Gastrocnemius medialis (tissue), 4 donors: Measurements from ENCODE around the gene LANCL2. TPM values are rescaled to one million over a fixed set of nuclear protein-coding genes. Genes with fewer than 3 reads are reported as not detected.

Experiments used
- ATAC-seq, 2 donors: fragments of 150-250 bp; one replicate each; pipeline ENCODE4 v1.9.1; 2016
- DNase-seq, 2 donors: peaks; one replicate each; pipeline ENCODE4 v3.0.0-alpha.2; 2019
- H3K27ac ChIP-seq, 4 donors: fragments of 200-600 bp; sonication (generic); 1 replicate in 1 of 4; 2 replicates in 3 of 4; pipeline ENCODE4 v1.5.1; 2016 to 2018; ENCODE audit warnings: mild to moderate bottlenecking in 2 of 4, moderate library complexity in 1 of 4
- H3K27me3 ChIP-seq, 3 donors: fragments of 200-600 bp; sonication (generic) in 2 of 3; 1 replicate in 1 of 3; 2 replicates in 2 of 3; pipeline versions ENCODE4 v1.5.1 to v1.6.0; 2016 to 2019; ENCODE audit warnings: mild to moderate bottlenecking in 1 of 3, moderate library complexity in 1 of 3
- H3K36me3 ChIP-seq, 2 donors: fragments of 200-600 bp; sonication (generic) in 1 of 2; one replicate each; pipeline ENCODE4 v1.5.1; 2017 to 2018
- H3K4me1 ChIP-seq, 2 donors: fragments of 200-600 bp; sonication (generic) in 1 of 2; one replicate each; pipeline ENCODE4 v1.5.1; 2016 to 2017; ENCODE audit warnings: mild to moderate bottlenecking in 2 of 2
- H3K4me3 ChIP-seq, 4 donors: fragments of 200-600 bp; sonication (generic) in 3 of 4; 1 replicate in 1 of 4; 2 replicates in 3 of 4; pipeline ENCODE4 v1.5.1; 2016 to 2019; ENCODE audit warnings: mild to moderate bottlenecking in 2 of 4
- H3K9me3 ChIP-seq, 3 donors: fragments of 200-600 bp; sonication (generic) in 2 of 3; 1 replicate in 1 of 3; 2 replicates in 2 of 3; pipeline ENCODE4 v1.5.1; 2016 to 2019
- CTCF ChIP-seq, 5 experiments: fragments of 450-650 bp in 3 of 5; fragments of 200-600 bp in 2 of 5; sonication (generic) in 2 of 5; IDR thresholded peaks in 4 of 5; conservative IDR thresholded peaks in 1 of 5; 1 replicate in 4 of 5; 2 replicates in 1 of 5; pipeline ENCODE4 v1.5.1; 2016 to 2019; ENCODE audit warnings: antibody characterized with exemption in 5 of 5, mild to moderate bottlenecking in 3 of 5, moderate library complexity in 3 of 5
- POLR2A ChIP-seq, 2 donors: fragments of 450-650 bp; IDR thresholded peaks; one replicate each; pipeline ENCODE4 v1.6.1; 2017; ENCODE audit warnings: antibody characterized with exemption in 2 of 2, mild to moderate bottlenecking in 2 of 2, moderate library complexity in 2 of 2
- in situ Hi-C, 4 donors: fragments of 200-750 bp; cut with MboI; loops; one replicate each; pipeline versions ENCODE4 v1.15.0 to v1.8.0; 2017; ENCODE audit warnings: low sequenced_read_pairs in 4 of 4
- intact Hi-C: fragments of 100-400 bp; cut with DNase I; formaldehyde crosslinking; loops from one replicate; pipeline ENCODE4 v1.15.1; 2023; ENCODE audit warnings: low total_unique reads
- total RNA-seq, 4 donors: library from RNA; depleted of rRNA; stranded (reverse); fragments of >200 nt; gene quantifications; one replicate each; pipeline versions ENCODE4 v1.1.0 to v1.2.3, GENCODE V29; 2016

LANCL2 gene
- total RNA-seq, 4 donors from 2014 or later, result 5.1 to 13.0 (median 7.4) TPM

GRCh38 chr7:55438085-55438756 is 73.1 kb downstream of the LANCL2 start:
- in situ Hi-C loops, result loop anchor here in 2 of 4 donors (5.0 to 25.0 kb wide), 2 partner anchors 149 to 159 kb away; no protein-coding TSS in a partner anchor
- no peaks in the 10 kb centered on the region for H3K36me3 ChIP-seq
- peaks cover 16 to 22% of the 10 kb centered on the region in 2 donors for H3K4me1 ChIP-seq
- intact Hi-C loops, result loop anchor here (5.0 kb wide), 1 partner anchor 159 kb away; no protein-coding TSS in a partner anchor
- H3K4me3 ChIP-seq, result no peak overlapping the region
- no peaks in the 10 kb centered on the region for H3K9me3 ChIP-seq
- H3K27ac ChIP-seq, result no peak overlapping the region
- H3K27me3 ChIP-seq, result no peaks in the 10 kb centered on the region
- TF ChIP-seq POLR2A (IDR thresholded peaks at IDR 0.05), result no peak
- no peak for ATAC-seq
- no peak for DNase-seq

GRCh38 chr7:55438757-55439525 is 73.8 kb downstream of the LANCL2 start:
- no peak overlapping the region for H3K4me3 ChIP-seq
- intact Hi-C loops (loop anchor here (5.0 kb wide), 1 partner anchor 158 kb away; no protein-coding TSS in a partner anchor), in situ Hi-C loops (loop anchor here in 2 of 4 donors (5.0 to 25.0 kb wide), 2 partner anchors 148 to 158 kb away; no protein-coding TSS in a partner anchor)
- H3K27ac ChIP-seq, result no peak overlapping the region
- peaks cover 16 to 22% of the 10 kb centered on the region in 2 donors for H3K4me1 ChIP-seq
- ATAC-seq (peak; percentile 51 to 59), DNase-seq (peak; percentile 34 to 71)
- no peaks in the 10 kb centered on the region for H3K36me3 ChIP-seq
- no peaks in the 10 kb centered on the region for H3K9me3 ChIP-seq
- TF ChIP-seq POLR2A (IDR thresholded peaks at IDR 0.05), result no peak
- TF ChIP-seq CTCF (IDR thresholded peaks at IDR 0.05 in 4 of 5, conservative IDR thresholded peaks at IDR 0.05 in 1 of 5), result no peak
- H3K27me3 ChIP-seq, result no peaks in the 10 kb centered on the region

- ATAC-seq (peak; percentile 47 to 49), DNase-seq (peak in 1 of 2 donors; percentile 28)
- peaks cover 16 to 22% of the 10 kb centered on the region in 2 donors for H3K4me1 ChIP-seq
- H3K36me3 ChIP-seq, result no peaks in the 10 kb centered on the region
- in situ Hi-C loops (loop anchor here in 2 of 4 donors (5.0 to 25.0 kb wide), 2 partner anchors 148 to 158 kb away; no protein-coding TSS in a partner anchor), intact Hi-C loops (loop anchor here (5.0 kb wide), 1 partner anchor 158 kb away; no protein-coding TSS in a partner anchor)
- no peaks in the 10 kb centered on the region for H3K9me3 ChIP-seq
- no peak overlapping the region for H3K27ac ChIP-seq
- TF ChIP-seq POLR2A (IDR thresholded peaks at IDR 0.05) (no peak), CTCF (IDR thresholded peaks at IDR 0.05 in 4 of 5, conservative IDR thresholded peaks at IDR 0.05 in 1 of 5) (no peak)
- no peaks in the 10 kb centered on the region for H3K27me3 ChIP-seq
- peak overlapping the region in 1 of 4 donors; percentile 16 for H3K4me3 ChIP-seq
Observed at GRCh38 chr7:55439627-55440026, 74.5 kb downstream of the LANCL2 start.

GRCh38 chr7:55440040-55440690 is 75.0 kb downstream of the LANCL2 start:
- peak; percentile 13 to 41 for ATAC-seq
- no peaks in the 10 kb centered on the region for H3K27me3 ChIP-seq
- no peaks in the 10 kb centered on the region for H3K36me3 ChIP-seq
- H3K4me1 ChIP-seq, result peaks cover 16 to 22% of the 10 kb centered on the region in 2 donors
- no peak overlapping the region for H3K4me3 ChIP-seq
- in situ Hi-C loops (loop anchor here in 1 of 4 donors (25.0 kb wide), 1 partner anchor 147 kb away; no protein-coding TSS in a partner anchor), intact Hi-C loops (no loop called here)
- DNase-seq, result peak in 1 of 2 donors; percentile 33
- no peak overlapping the region for H3K27ac ChIP-seq
- no peak for TF ChIP-seq POLR2A (IDR thresholded peaks at IDR 0.05)
- TF ChIP-seq CTCF (IDR thresholded peaks at IDR 0.05 in 4 of 5, conservative IDR thresholded peaks at IDR 0.05 in 1 of 5), result no peak
- no peaks in the 10 kb centered on the region for H3K9me3 ChIP-seq
